Ectodermal cell (in vitro differentiated cells): ENCODE results near the gene PLPP4. TPM values are rescaled to one million over a fixed set of nuclear protein-coding genes. Genes with fewer than 3 reads are reported as not detected.
A peak's percentile ranks its signal among the peaks of the same experiment; 100 is the strongest.

Source experiments
- H3K27ac ChIP-seq: 2 replicates; pipeline ENCODE4 v1.7.0; 2013; ENCODE audit warnings: mild to moderate bottlenecking, low read depth, low read length; ENCODE audit not compliant: insufficient read depth, poor library complexity, severe bottlenecking
- H3K27me3 ChIP-seq: 2 replicates; pipeline ENCODE4 v1.7.0; 2013; ENCODE audit warnings: mild to moderate bottlenecking, low read length; ENCODE audit not compliant: insufficient read depth, control insufficient read depth, poor library complexity, severe bottlenecking
- H3K36me3 ChIP-seq: one replicate; pipeline ENCODE4 v1.7.0; 2013; ENCODE audit warnings: low read length; ENCODE audit not compliant: control insufficient read depth, insufficient read depth
- H3K4me1 ChIP-seq: one replicate; pipeline ENCODE4 v1.7.0; 2013; ENCODE audit warnings: low read length; ENCODE audit not compliant: control insufficient read depth, insufficient read depth
- H3K4me3 ChIP-seq: 2 replicates; pipeline ENCODE4 v1.7.0; 2013; ENCODE audit warnings: low read depth, low read length, control low read depth; ENCODE audit not compliant: insufficient read depth
- H3K9me3 ChIP-seq: 2 replicates; pipeline ENCODE4 v1.7.0; 2013; ENCODE audit warnings: mild to moderate bottlenecking, low read length, moderate library complexity; ENCODE audit not compliant: control insufficient read depth
- WGBS, 2 experiments: methylation state at CpG; one replicate each; pipeline ENCODE4 v1.1.7; 2013; ENCODE audit warnings: missing lambda C conversion rate in 2 of 2; 5-methylcytosine and 5-hydroxymethylcytosine counted together
- polyA plus RNA-seq, 4 experiments: library from polyadenylated mRNA; stranded (reverse); fragments of 50-300 nt; gene quantifications; one replicate each; pipeline ENCODE4 v1.2.3, GENCODE V29; 2013

Gene PLPP4
- polyA plus RNA-seq (2013, experiment 1 of 4): 0.85 TPM
- polyA plus RNA-seq (2013, experiment 2 of 4): 2.5 TPM
- polyA plus RNA-seq (2013, experiment 3 of 4): 0.85 TPM
- 1.1 TPM for polyA plus RNA-seq (2013, experiment 4 of 4)

DNA sequence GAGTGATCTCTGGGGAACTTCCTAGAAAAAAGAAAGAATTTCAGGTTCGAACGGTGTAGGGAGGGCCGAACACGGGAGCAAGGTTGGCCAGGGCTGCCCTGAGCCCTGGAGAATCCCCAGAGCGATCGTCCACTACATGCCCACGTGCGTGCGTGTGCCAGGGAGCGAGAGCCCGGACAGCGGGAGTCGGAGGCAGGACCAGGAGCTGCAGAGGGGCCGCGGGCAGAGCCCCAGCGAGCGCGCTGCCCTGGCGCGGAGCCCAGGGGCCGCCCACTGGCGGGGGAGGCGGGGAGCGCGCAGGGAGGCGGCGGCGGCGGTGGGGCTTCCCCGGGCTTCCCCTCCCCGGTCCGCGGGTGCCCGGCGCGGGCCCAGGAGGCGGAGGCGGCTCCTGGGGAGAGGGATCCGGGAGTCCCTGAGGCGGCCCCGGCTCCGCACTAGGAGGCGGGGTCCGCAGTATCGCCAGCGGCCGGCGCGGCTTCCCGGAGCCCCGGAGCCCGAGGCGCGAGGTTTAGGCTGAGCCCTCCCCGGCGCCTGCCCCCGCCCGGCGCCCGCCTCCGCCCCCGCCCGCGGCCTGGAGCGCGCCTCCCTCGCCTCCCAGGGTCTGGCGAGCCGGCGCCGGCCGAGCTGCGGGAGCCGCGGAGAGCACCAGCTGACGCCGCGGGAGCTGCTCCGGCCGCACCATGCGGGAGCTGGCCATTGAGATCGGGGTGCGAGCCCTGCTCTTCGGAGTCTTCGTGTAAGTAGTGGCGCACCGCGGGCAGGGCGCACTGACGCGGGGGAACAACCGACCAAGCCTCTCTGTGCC, at the start of gene PLPP4:
Gene PLPP4, plus strand, starts transcription at position 602 of the 805 bp plus-strand sequence. Its CDS starts 79 bp downstream, at position 681.
- Histone ChIP-seq H3K4me1 (peaks cover 10% of the 10 kb centered on the region), H3K4me3 (peak within 1 kb of the TSS; percentile 43), H3K36me3 (no peaks in the 10 kb centered on the region), H3K27me3 (peaks cover 60% of the 10 kb centered on the region), H3K9me3 (no peaks in the 10 kb centered on the region), H3K27ac (no peak within 1 kb of the TSS)
- 1% methylated on average over 92 of the region's 92 CpGs for WGBS, 2 experiments

GRCh38 chr10:120409816-120410215, 47.2 kb upstream of the PLPP4 start:
- H3K4me3 ChIP-seq: no peak overlapping the region
- H3K9me3 ChIP-seq: no peaks in the 10 kb centered on the region
- H3K36me3 ChIP-seq: no peaks in the 10 kb centered on the region
- H3K4me1 ChIP-seq: no peaks in the 10 kb centered on the region
- no peaks in the 10 kb centered on the region for H3K27me3 ChIP-seq
- no peak overlapping the region for H3K27ac ChIP-seq
- WGBS, 2 experiments: 92 to 93% methylated on average over 3 to 4 of the region's 4 CpGs

DNA sequence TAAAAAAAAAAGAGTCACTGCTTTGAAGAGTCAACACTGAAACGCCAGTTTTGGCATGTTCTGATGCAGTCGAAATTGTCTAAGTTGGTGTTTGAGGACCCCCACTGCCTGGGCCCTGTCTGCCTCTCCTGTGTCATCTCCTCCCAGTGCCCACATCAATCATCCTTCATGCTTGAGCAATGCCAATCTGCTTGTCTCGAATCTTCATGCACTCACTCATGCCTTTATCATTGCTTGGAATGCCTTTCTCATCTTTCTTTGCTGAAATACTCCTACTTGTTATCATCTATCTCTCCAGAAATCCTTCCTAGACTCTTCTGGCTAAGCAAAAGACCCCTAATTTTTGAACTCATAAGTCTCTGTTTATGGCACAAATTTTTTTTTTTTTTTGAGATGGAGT, 42.1 kb upstream of the PLPP4 start:
- 86 to 94% methylated on average over 3 of the region's 3 CpGs for WGBS, 2 experiments
- no peak overlapping the region for H3K27ac ChIP-seq

DNA sequence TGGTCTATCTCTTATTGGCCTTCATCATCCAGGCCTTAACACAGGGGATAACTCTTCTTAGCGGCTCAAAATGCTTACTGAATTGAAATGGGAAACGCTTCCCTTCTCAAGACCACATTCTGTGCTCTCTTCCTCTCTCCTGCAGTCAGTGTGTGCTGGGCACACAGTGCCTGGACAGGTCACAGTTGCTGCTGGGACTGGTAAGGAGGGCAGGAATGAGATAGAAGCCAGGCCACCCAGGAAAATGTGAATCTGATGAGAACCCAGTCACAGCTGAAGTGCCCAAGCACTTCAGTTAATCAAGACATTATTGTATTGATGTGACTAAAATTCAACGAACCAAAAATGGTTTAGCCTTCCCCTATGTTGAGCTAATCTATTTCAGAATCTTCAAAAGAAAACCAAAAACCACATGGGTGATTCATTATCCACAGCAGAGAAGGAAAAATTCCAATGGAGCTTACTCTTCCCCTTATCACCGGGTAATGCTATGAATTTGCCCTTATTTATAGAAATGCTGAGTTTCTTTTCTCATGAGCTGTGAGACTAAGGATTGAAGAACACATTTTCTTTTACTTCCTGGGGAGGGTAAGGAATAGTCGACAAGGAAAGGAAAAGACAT, 41.2 kb upstream of the PLPP4 start:
- Histone ChIP-seq H3K4me3 (no peak overlapping the region), H3K9me3 (no peaks in the 10 kb centered on the region), H3K27me3 (no peaks in the 10 kb centered on the region), H3K4me1 (no peaks in the 10 kb centered on the region), H3K36me3 (no peaks in the 10 kb centered on the region), H3K27ac (no peak overlapping the region)
- WGBS, 2 experiments: 88 to 89% methylated on average over 4 to 5 of the region's 5 CpGs

More for the DNA sequence above, 42.1 kb upstream of the PLPP4 start:
- no peaks in the 10 kb centered on the region for H3K36me3 ChIP-seq
- H3K4me1 ChIP-seq: no peaks in the 10 kb centered on the region
- no peak overlapping the region for H3K4me3 ChIP-seq
- H3K27me3 ChIP-seq: no peaks in the 10 kb centered on the region
- no peaks in the 10 kb centered on the region for H3K9me3 ChIP-seq

GRCh38 chr10:120420421-120420820, 36.6 kb upstream of the PLPP4 start:
- no peak overlapping the region for H3K4me3 ChIP-seq
- H3K27me3 ChIP-seq: no peaks in the 10 kb centered on the region
- no peaks in the 10 kb centered on the region for H3K4me1 ChIP-seq
- no peak overlapping the region for H3K27ac ChIP-seq
- no peaks in the 10 kb centered on the region for H3K9me3 ChIP-seq
- no peaks in the 10 kb centered on the region for H3K36me3 ChIP-seq
- 93% methylated on average over 5 of the region's 5 CpGs for WGBS, 2 experiments

GRCh38 chr10:120421250-120421649, 35.8 kb upstream of the PLPP4 start:
- H3K27ac ChIP-seq: no peak overlapping the region
- no peaks in the 10 kb centered on the region for H3K36me3 ChIP-seq
- no peaks in the 10 kb centered on the region for H3K9me3 ChIP-seq
- no peaks in the 10 kb centered on the region for H3K4me1 ChIP-seq
- 82 to 91% methylated on average over 2 of the region's 2 CpGs for WGBS, 2 experiments
- H3K27me3 ChIP-seq: no peaks in the 10 kb centered on the region
- H3K4me3 ChIP-seq: no peak overlapping the region

- Histone ChIP-seq H3K4me1 (no peaks in the 10 kb centered on the region), H3K9me3 (no peaks in the 10 kb centered on the region), H3K36me3 (no peaks in the 10 kb centered on the region), H3K4me3 (no peak overlapping the region), H3K27ac (no peak overlapping the region), H3K27me3 (no peaks in the 10 kb centered on the region)
- 84 to 88% methylated on average over 7 of the region's 7 CpGs for WGBS, 2 experiments
Measured at GRCh38 chr10:120422457-120422856, 34.6 kb upstream of the PLPP4 start.

- no peak overlapping the region for H3K27ac ChIP-seq
- no peaks in the 10 kb centered on the region for H3K36me3 ChIP-seq
- 71 to 79% methylated on average over 7 to 8 of the region's 8 CpGs for WGBS, 2 experiments
- no peaks in the 10 kb centered on the region for H3K4me1 ChIP-seq
- no peaks in the 10 kb centered on the region for H3K27me3 ChIP-seq
- H3K4me3 ChIP-seq: no peak overlapping the region
- no peaks in the 10 kb centered on the region for H3K9me3 ChIP-seq
Measured at GRCh38 chr10:120423431-120424197, 33.4 kb upstream of the PLPP4 start.

DNA sequence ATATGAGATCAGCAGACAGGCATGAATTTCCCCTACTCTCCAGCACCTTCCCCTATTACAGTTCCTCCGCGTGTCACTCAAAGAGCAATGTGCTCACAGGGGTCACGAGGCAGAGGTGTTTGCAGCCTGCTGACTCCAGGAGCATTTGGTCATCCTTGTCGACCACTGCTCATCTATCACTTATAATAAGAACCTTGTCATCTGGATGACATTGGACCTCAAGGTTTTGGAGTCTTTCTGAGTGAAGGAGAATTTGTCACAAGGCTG, 32.9 kb upstream of the PLPP4 start:
- Histone ChIP-seq H3K36me3 (no peaks in the 10 kb centered on the region), H3K27ac (no peak overlapping the region), H3K27me3 (no peaks in the 10 kb centered on the region), H3K4me1 (no peaks in the 10 kb centered on the region), H3K9me3 (no peaks in the 10 kb centered on the region), H3K4me3 (no peak overlapping the region)
- 96% methylated on average over 4 of the region's 4 CpGs for WGBS, 2 experiments

DNA sequence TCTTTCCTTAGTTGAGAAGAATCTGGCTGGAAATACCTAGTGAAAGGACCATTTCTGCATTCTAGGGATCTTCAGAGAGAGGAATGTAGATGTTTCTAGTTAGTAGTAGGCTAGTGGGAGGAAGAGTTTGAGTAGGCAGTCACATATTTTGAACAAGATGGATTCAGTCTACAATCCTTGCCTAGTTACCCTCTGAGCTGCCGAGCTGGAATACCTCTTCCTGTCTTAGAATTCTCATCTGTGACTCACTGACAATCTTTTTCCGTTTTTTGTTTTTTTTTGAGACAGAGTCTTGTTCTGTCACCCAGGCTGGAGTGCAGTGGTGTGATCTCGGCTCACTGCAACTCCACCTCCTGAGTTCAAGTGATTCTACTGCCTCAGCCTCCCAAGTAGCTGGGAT, 30.7 kb upstream of the PLPP4 start:
- Histone ChIP-seq H3K27me3 (no peaks in the 10 kb centered on the region), H3K4me1 (no peaks in the 10 kb centered on the region), H3K4me3 (no peak overlapping the region), H3K9me3 (no peaks in the 10 kb centered on the region), H3K27ac (no peak overlapping the region), H3K36me3 (no peaks in the 10 kb centered on the region)
- 91 to 94% methylated on average over 3 of the region's 3 CpGs for WGBS, 2 experiments
